Measurements from ENCODE around the gene ESPL1.

GRCh38 chr12:53277981-53278380, 9.9 kb downstream of the ESPL1 start:
- TF ChIP-seq, protein P1, sequence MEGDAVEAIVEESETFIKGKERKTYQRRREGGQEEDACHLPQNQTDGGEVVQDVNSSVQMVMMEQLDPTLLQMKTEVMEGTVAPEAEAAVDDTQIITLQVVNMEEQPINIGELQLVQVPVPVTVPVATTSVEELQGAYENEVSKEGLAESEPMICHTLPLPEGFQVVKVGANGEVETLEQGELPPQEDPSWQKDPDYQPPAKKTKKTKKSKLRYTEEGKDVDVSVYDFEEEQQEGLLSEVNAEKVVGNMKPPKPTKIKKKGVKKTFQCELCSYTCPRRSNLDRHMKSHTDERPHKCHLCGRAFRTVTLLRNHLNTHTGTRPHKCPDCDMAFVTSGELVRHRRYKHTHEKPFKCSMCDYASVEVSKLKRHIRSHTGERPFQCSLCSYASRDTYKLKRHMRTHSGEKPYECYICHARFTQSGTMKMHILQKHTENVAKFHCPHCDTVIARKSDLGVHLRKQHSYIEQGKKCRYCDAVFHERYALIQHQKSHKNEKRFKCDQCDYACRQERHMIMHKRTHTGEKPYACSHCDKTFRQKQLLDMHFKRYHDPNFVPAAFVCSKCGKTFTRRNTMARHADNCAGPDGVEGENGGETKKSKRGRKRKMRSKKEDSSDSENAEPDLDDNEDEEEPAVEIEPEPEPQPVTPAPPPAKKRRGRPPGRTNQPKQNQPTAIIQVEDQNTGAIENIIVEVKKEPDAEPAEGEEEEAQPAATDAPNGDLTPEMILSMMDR (IDR thresholded peaks at IDR 0.05; ENCODE audit: control extremely low read depth in 1 of 3, insufficient read depth in 1 of 3, low read depth in 1 of 3, low read length in 3 of 3), result no peak
- TF ChIP-seq TCF12 (IDR thresholded peaks at IDR 0.05; ENCODE audit: low read depth, low read length), result no peak
- TF ChIP-seq POLR2AphosphoS5 (IDR thresholded peaks at IDR 0.05; ENCODE audit: low read depth, low read length), result no peak
- no peak for TF ChIP-seq TAF1 (IDR thresholded peaks at IDR 0.05; ENCODE audit: low read depth, low read length)
- TF ChIP-seq GABPA (IDR thresholded peaks at IDR 0.05; ENCODE audit: borderline replicate concordance, insufficient read depth, low read length), result no peak
